ENCODE measurements around the gene PALB2.
"Not testable (repeated sequence)": the region's sequence is repeated elsewhere in the genome, so short reads cannot be mapped to it uniquely, and the experiment has no call there.

The PALB2 gene

GRCh38 chr16:23615805-23616204, 25.3 kb downstream of the PALB2 start:
- TF ChIP-seq CTCF (IDR thresholded peaks at IDR 0.05; ENCODE audit: low read length, missing control alignments), result no peak
- DNase-seq (ENCODE audit: low read depth), result no peak
- H3K4me3 ChIP-seq (replicated peaks; ENCODE audit: low read depth, low read length), result no peak overlapping the region

GRCh38 chr16:23611936-23612335, 29.2 kb downstream of the PALB2 start:
- no peak overlapping the region for H3K4me3 ChIP-seq (replicated peaks; ENCODE audit: low read depth, low read length)
- DNase-seq (ENCODE audit: low read depth), result no peak
- TF ChIP-seq CTCF (IDR thresholded peaks at IDR 0.05; ENCODE audit: low read length, missing control alignments), result no peak

- H3K4me3 ChIP-seq (replicated peaks; ENCODE audit: low read depth, low read length); DNase-seq (ENCODE audit: low read depth): not testable (repeated sequence)
Observed at GRCh38 chr16:23610905-23611304, 30.2 kb downstream of the PALB2 start.

GRCh38 chr16:23609929-23610328, 31.2 kb downstream of the PALB2 start:
- TF ChIP-seq CTCF (IDR thresholded peaks at IDR 0.05; ENCODE audit: low read length, missing control alignments), result no peak
- no peak for DNase-seq (ENCODE audit: low read depth)
- no peak overlapping the region for H3K4me3 ChIP-seq (replicated peaks; ENCODE audit: low read depth, low read length)

GRCh38 chr16:23608194-23608593, 32.9 kb downstream of the PALB2 start:
- peak; percentile 95 for DNase-seq (ENCODE audit: low read depth)
- H3K4me3 ChIP-seq (replicated peaks; ENCODE audit: low read depth, low read length), result no peak overlapping the region
- TF ChIP-seq CTCF (IDR thresholded peaks at IDR 0.05; ENCODE audit: low read length, missing control alignments), result no peak

GRCh38 chr16:23607726-23608125, 33.4 kb downstream of the PALB2 start:
- no peak overlapping the region for H3K4me3 ChIP-seq (replicated peaks; ENCODE audit: low read depth, low read length)
- TF ChIP-seq CTCF (IDR thresholded peaks at IDR 0.05; ENCODE audit: low read length, missing control alignments), result no peak
- DNase-seq (ENCODE audit: low read depth), result peak; percentile 42

GRCh38 chr16:23597003-23597756, 43.9 kb downstream of the PALB2 start:
- DNase-seq (ENCODE audit: low read depth), result peak; percentile 18
- TF ChIP-seq CTCF (IDR thresholded peaks at IDR 0.05; ENCODE audit: low read length, missing control alignments), result no peak
- H3K4me3 ChIP-seq (replicated peaks; ENCODE audit: low read depth, low read length), result no peak overlapping the region
